ENCODE results near the gene SLC38A10. TPM values are rescaled to one million over a fixed set of nuclear protein-coding genes. Genes with fewer than 3 reads are reported as not detected.

Gene SLC38A10
- polyA plus RNA-seq, 1 experiment = 29.3 TPM

- ChIA-PET CTCF (no interaction called here), POLR2A (interaction anchor here (1.0 kb wide), 2 partner anchors 56 to 57 kb away, joined by 3 read pairs; partner anchors contain the start of gene BAHCC1)
- Histone ChIP-seq H3K4me3 (ENCODE audit: low read depth, low read length) (no peak overlapping the region), H3K9me3 (ENCODE audit: control insufficient read depth, insufficient read depth, low read length) (no peaks in the 10 kb centered on the region; the same call in 1 of the 2 replicates), H3K27ac (ENCODE audit: low read depth, low read length) (no peak overlapping the region), H3K27me3 (ENCODE audit: control insufficient read depth, insufficient read depth, low read length) (peaks cover 6% of the 10 kb centered on the region)
- no peak for TF ChIP-seq CTCF (IDR thresholded peaks at IDR 0.05; ENCODE audit: low read depth, low read length)
- no peak for DNase-seq (ENCODE audit: low read depth, low spot score)
These were observed 44.6 kb upstream of the SLC38A10 start for GRCh38 chr17:81339534-81340296.

- Histone ChIP-seq H3K27me3 (ENCODE audit: control insufficient read depth, insufficient read depth, low read length) (peaks cover 12% of the 10 kb centered on the region), H3K4me3 (ENCODE audit: low read depth, low read length) (no peak overlapping the region), H3K27ac (ENCODE audit: low read depth, low read length) (no peak overlapping the region), H3K9me3 (ENCODE audit: control insufficient read depth, insufficient read depth, low read length) (no peaks in the 10 kb centered on the region; the same call in 1 of the 2 replicates)
- CTCF ChIA-PET = no interaction called here
- POLR2A ChIA-PET = interaction anchor here (1.0 kb wide), 1 partner anchor 56 kb away, joined by 3 read pairs; the partner anchor contains the start of gene BAHCC1
- no peak for DNase-seq (ENCODE audit: low read depth, low spot score)
- no peak for TF ChIP-seq CTCF (IDR thresholded peaks at IDR 0.05; ENCODE audit: low read depth, low read length)
These were observed 44.1 kb upstream of the SLC38A10 start for GRCh38 chr17:81339191-81339533.

GRCh38 chr17:81338274-81339190, 43.4 kb upstream of the SLC38A10 start:
- H3K4me3 ChIP-seq (ENCODE audit: low read depth, low read length) = no peak overlapping the region
- CTCF ChIA-PET = no interaction called here
- TF ChIP-seq CTCF (IDR thresholded peaks at IDR 0.05; ENCODE audit: low read depth, low read length) = no peak
- H3K27me3 ChIP-seq (ENCODE audit: control insufficient read depth, insufficient read depth, low read length) = peaks cover 15% of the 10 kb centered on the region
- no peak for DNase-seq (ENCODE audit: low read depth, low spot score)
- H3K27ac ChIP-seq (ENCODE audit: low read depth, low read length) = no peak overlapping the region
- no peaks in the 10 kb centered on the region; the same call in 1 of the 2 replicates for H3K9me3 ChIP-seq (ENCODE audit: control insufficient read depth, insufficient read depth, low read length)
- POLR2A ChIA-PET = interaction anchor here (1.0 kb wide), 1 partner anchor 57 kb away, joined by 3 read pairs; the partner anchor contains the start of gene BAHCC1

- CTCF ChIA-PET = no interaction called here
These were observed 42.4 kb upstream of the SLC38A10 start for GRCh38 chr17:81337476-81337879.

More at GRCh38 chr17:81337476-81337879, 42.4 kb upstream of the SLC38A10 start:
- Histone ChIP-seq H3K4me3 (ENCODE audit: low read depth, low read length) (no peak overlapping the region), H3K9me3 (ENCODE audit: control insufficient read depth, insufficient read depth, low read length) (no peaks in the 10 kb centered on the region; the same call in 1 of the 2 replicates), H3K27ac (ENCODE audit: low read depth, low read length) (no peak overlapping the region), H3K27me3 (ENCODE audit: control insufficient read depth, insufficient read depth, low read length) (peaks cover 26% of the 10 kb centered on the region)
- POLR2A ChIA-PET = interaction anchor here (0.9 kb wide), 1 partner anchor 25 kb away, joined by 3 read pairs; no protein-coding TSS in a partner anchor
- DNase-seq (ENCODE audit: low read depth, low spot score) = no peak
- no peak for TF ChIP-seq CTCF (IDR thresholded peaks at IDR 0.05; ENCODE audit: low read depth, low read length)
